ENCODE measurements around the gene OIP5.

OIP5 gene

GRCh38 chr15:41341519-41341918 lies 9.1 kb upstream of the OIP5 start:
- H3K4me3 ChIP-seq (ENCODE audit: control insufficient read depth, low read depth, low read length): no peak overlapping the region
- DNase-seq (ENCODE audit: low read depth): no peak
- TF ChIP-seq, protein P1, sequence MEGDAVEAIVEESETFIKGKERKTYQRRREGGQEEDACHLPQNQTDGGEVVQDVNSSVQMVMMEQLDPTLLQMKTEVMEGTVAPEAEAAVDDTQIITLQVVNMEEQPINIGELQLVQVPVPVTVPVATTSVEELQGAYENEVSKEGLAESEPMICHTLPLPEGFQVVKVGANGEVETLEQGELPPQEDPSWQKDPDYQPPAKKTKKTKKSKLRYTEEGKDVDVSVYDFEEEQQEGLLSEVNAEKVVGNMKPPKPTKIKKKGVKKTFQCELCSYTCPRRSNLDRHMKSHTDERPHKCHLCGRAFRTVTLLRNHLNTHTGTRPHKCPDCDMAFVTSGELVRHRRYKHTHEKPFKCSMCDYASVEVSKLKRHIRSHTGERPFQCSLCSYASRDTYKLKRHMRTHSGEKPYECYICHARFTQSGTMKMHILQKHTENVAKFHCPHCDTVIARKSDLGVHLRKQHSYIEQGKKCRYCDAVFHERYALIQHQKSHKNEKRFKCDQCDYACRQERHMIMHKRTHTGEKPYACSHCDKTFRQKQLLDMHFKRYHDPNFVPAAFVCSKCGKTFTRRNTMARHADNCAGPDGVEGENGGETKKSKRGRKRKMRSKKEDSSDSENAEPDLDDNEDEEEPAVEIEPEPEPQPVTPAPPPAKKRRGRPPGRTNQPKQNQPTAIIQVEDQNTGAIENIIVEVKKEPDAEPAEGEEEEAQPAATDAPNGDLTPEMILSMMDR (IDR thresholded peaks at IDR 0.05; ENCODE audit: control insufficient read depth, insufficient read depth, low read depth, low read length, missing control alignments): no peak

DNA sequence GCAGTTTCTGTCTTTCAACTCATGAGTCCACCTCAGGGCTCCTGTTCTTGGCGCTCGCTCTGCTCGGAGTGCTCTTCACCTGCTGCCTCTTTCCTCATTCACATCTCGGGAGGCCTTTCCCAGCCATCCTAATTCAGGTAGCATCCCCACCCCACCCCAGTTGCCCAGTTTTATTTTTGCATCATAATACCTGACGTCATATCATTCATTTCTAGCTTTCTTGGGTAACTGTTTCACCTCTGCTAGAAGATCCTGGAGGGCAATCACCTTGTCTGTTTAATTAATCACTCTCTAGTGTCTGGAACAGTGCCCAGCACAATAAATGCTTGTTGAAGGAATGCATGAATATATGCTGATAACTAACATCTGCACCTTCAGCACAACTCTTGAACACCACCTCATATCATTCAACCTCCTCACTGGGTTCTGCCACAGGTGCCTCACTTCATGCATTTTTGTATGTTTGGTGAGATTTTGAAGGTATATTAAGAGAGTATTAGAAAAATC lies 7.9 kb upstream of the OIP5 start:
- TF ChIP-seq, protein P1 (IDR thresholded peaks at IDR 0.05; ENCODE audit: control insufficient read depth, insufficient read depth, low read depth, low read length, missing control alignments): no peak
- no peak for DNase-seq (ENCODE audit: low read depth)

GRCh38 chr15:41337631-41338522 lies 5.5 kb upstream of the OIP5 start:
- no peak for DNase-seq (ENCODE audit: low read depth)

More for the DNA sequence above, 7.9 kb upstream of the OIP5 start:
- no peak overlapping the region for H3K4me3 ChIP-seq (ENCODE audit: control insufficient read depth, low read depth, low read length)

GRCh38 chr15:41337047-41337446 lies 4.7 kb upstream of the OIP5 start:
- H3K4me3 ChIP-seq (ENCODE audit: control insufficient read depth, low read depth, low read length): no peak overlapping the region
- TF ChIP-seq, protein P1 (IDR thresholded peaks at IDR 0.05; ENCODE audit: control insufficient read depth, insufficient read depth, low read depth, low read length, missing control alignments): no peak
- DNase-seq (ENCODE audit: low read depth): no peak

More at GRCh38 chr15:41337631-41338522, 5.5 kb upstream of the OIP5 start:
- TF ChIP-seq, protein P1 (IDR thresholded peaks at IDR 0.05; ENCODE audit: control insufficient read depth, insufficient read depth, low read depth, low read length, missing control alignments): no peak
- H3K4me3 ChIP-seq (ENCODE audit: control insufficient read depth, low read depth, low read length): no peak overlapping the region

- DNase-seq (ENCODE audit: low read depth): no peak
- H3K4me3 ChIP-seq (ENCODE audit: control insufficient read depth, low read depth, low read length): no peak overlapping the region
- TF ChIP-seq, protein P1 (IDR thresholded peaks at IDR 0.05; ENCODE audit: control insufficient read depth, insufficient read depth, low read depth, low read length, missing control alignments): no peak
Measured at GRCh38 chr15:41336549-41336948, 4.2 kb upstream of the OIP5 start.

- TF ChIP-seq, protein P1 (IDR thresholded peaks at IDR 0.05; ENCODE audit: control insufficient read depth, insufficient read depth, low read depth, low read length, missing control alignments): no peak
- H3K4me3 ChIP-seq (ENCODE audit: control insufficient read depth, low read depth, low read length): no peak overlapping the region; the same call in 1 of the 2 replicates
- DNase-seq (ENCODE audit: low read depth): no peak
Measured at GRCh38 chr15:41334293-41335120, 2.1 kb upstream of the OIP5 start.
